NCI-H446 (cell line): ENCODE data around the gene HDHD2.

Experiments used
- DNase-seq, 2 experiments: peaks; one replicate each; lab custom pipeline; 2025; lab: John Stamatoyannopoulos, UW

The HDHD2 gene

DNA sequence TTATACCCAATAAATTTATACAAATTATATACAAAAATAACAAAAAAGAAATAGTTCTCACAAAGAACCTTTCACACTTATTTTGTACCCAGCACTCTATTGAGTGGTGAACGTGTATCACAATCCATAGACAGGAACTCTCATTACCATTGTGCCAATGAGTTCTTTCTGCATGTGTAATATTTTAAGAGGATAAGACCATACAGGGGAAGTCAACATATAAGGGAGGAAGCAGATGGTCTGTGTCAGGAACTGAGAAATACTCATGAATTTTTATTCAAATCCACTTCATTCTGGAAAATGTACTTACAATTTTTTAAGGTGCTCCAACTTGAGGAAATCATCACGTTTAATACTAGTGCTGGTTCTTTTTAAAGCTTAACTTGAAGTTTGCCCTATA, 87.8 kb downstream of the HDHD2 start:
- DNase-seq = no peak
